Suprapubic skin (tissue), 3 donors: ENCODE data around the gene CYP2D6.
"Not testable (repeated sequence)": the region's sequence is repeated elsewhere in the genome, so short reads cannot be mapped to it uniquely, and the experiment has no call there.

Experiments
- CTCF ChIP-seq, 2 donors: fragments of 200-600 bp in 1 of 2; fragments of 450-650 bp in 1 of 2; sonication (generic) in 1 of 2; IDR thresholded peaks; one replicate each; pipeline ENCODE4 v1.5.1; 2016 to 2019; ENCODE audit warnings: antibody characterized with exemption in 2 of 2, mild to moderate bottlenecking in 1 of 2, moderate library complexity in 1 of 2
- EP300 ChIP-seq: sonication (generic); formaldehyde crosslinking; IDR thresholded peaks from one replicate; pipeline ENCODE4 v1.6.1; 2017; ENCODE audit warnings: antibody characterized with exemption
- POLR2A ChIP-seq, 2 donors: fragments of 450-650 bp; IDR thresholded peaks; one replicate each; pipeline ENCODE4 v1.6.1; 2017; ENCODE audit warnings: antibody characterized with exemption in 2 of 2, mild to moderate bottlenecking in 2 of 2, moderate library complexity in 2 of 2

DNA sequence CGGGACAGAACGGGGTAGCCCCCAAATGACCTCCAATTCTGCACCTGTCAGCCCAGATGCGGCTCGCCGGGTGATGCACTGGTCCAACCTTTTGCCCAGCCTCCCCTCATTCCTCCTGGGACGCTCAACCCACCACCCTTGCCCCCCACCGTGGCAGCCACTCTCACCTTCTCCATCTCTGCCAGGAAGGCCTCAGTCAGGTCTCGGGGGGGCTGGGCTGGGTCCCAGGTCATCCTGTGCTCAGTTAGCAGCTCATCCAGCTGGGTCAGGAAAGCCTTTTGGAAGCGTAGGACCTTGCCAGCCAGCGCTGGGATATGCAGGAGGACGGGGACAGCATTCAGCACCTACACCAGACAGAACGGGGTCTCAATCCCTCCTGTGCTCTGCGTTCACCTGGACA lies 2.6 kb downstream of the CYP2D6 start:
- TF ChIP-seq CTCF (IDR thresholded peaks at IDR 0.05); POLR2A (IDR thresholded peaks at IDR 0.05); EP300: not testable (repeated sequence)
